K562 (cell line): ENCODE results near the gene ARRDC5. TPM values are rescaled to one million over a fixed set of nuclear protein-coding genes. Genes with fewer than 3 reads are reported as not detected.

Source experiments
- ARID1B ChIP-seq: fragments of 450-650 bp; IDR thresholded peaks from 2 replicates; pipeline ENCODE4 v1.6.1; 2016; ENCODE audit warnings: antibody characterized with exemption, mild to moderate bottlenecking, inconsistent platforms
- BMI1 ChIP-seq: fragments of 150-350 bp; IDR thresholded peaks from 2 replicates; pipeline ENCODE4 v1.6.1; 2014; ENCODE audit warnings: low read length
- CBX1 ChIP-seq: sonication (generic); IDR thresholded peaks from 2 replicates; pipeline ENCODE4 v1.6.1; 2016; ENCODE audit warnings: antibody characterized with exemption, low read depth, mild to moderate bottlenecking
- FUS ChIP-seq: fragments of 200-400 bp; formaldehyde crosslinking; optimal IDR thresholded peaks from 2 replicates; pipeline ENCODE3; 2017; ENCODE audit warnings: low read depth, low read length
- HLTF ChIP-seq: fragments of 450-650 bp; IDR thresholded peaks from 2 replicates; pipeline ENCODE4 v1.6.1; 2016
- ILF3 ChIP-seq: fragments of 450-650 bp; IDR thresholded peaks from 2 replicates; pipeline ENCODE4 v1.6.1; 2018; ENCODE audit warnings: antibody characterized with exemption, mild to moderate bottlenecking, moderate library complexity, borderline replicate concordance
- KLF1 ChIP-seq: fragments of 450-650 bp; IDR thresholded peaks from 2 replicates; pipeline ENCODE4 v1.6.1; 2016; ENCODE audit warnings: missing genetic modification characterization, missing compliant biosample characterization
- SIRT6 ChIP-seq: IDR thresholded peaks from one replicate; pipeline ENCODE4 v1.6.1; 2012; ENCODE audit warnings: low read depth, mild to moderate bottlenecking, control low read depth, inconsistent platforms, low read length, moderate library complexity
- SMAD4 ChIP-seq: fragments of 250-450 bp; sonication (Bioruptor Pico); conservative IDR thresholded peaks from 2 replicates; pipeline ENCODE4 v1.8.0; 2021; ENCODE audit warnings: inconsistent platforms, mild to moderate bottlenecking, moderate library complexity
- SUPT5H ChIP-seq: fragments of 450-650 bp; IDR thresholded peaks from 2 replicates; pipeline ENCODE4 v1.6.1; 2016
- polyA plus RNA-seq, 8 experiments: library from polyadenylated mRNA; depleted of rRNA in 4 of 8; stranded (reverse) in 5 of 8; unstranded in 3 of 8; fragments of >200 nt; fragmentation: Nextera tagmentation in 2 of 8; fragmentation: Illumina TruSeq in 1 of 8; extraction: Ambion mirVana in 2 of 8; extraction: Trizol in 1 of 8; gene quantifications; 2 replicates each; pipeline versions ENCODE4 v1.2.1 to v1.2.3, GENCODE V29; 2011 to 2014; ENCODE audit warnings: inconsistent platforms in 1 of 8, missing spikeins in 1 of 8
- total RNA-seq, 7 experiments: library from RNA; depleted of rRNA in 6 of 7; stranded (reverse); fragments of >200 nt in 6 of 7; fragmentation: Illumina TruSeq in 2 of 7; extraction: Trizol in 2 of 7; gene quantifications; 2 replicates each; pipeline versions ENCODE4 v1.2.1 to v1.2.3, GENCODE V29; 2011 to 2021; ENCODE audit warnings: low replicate concordance in 1 of 7
- TF ChIP-seq, protein P1 (sequence below): fragments of 200-800 bp; sonication (Bioruptor generic); IDR thresholded peaks from 2 replicates; pipeline ENCODE4 v1.6.1; 2017; ENCODE audit warnings: missing genetic modification characterization, missing compliant biosample characterization
- TF ChIP-seq, protein P2 (sequence below): fragments of 450-650 bp; IDR thresholded peaks from 2 replicates; pipeline ENCODE4 v1.6.1; 2016; ENCODE audit warnings: low read depth
- TF ChIP-seq, protein P3 (sequence below): sonication (generic); formaldehyde crosslinking; IDR thresholded peaks from 2 replicates; pipeline ENCODE4 v1.8.0; 2022; ENCODE audit warnings: mild to moderate bottlenecking, missing genetic modification reagents
- TF ChIP-seq, protein P4 (sequence below): fragments of 450-650 bp; IDR thresholded peaks from 2 replicates; pipeline ENCODE4 v1.6.1; 2016

ARRDC5 gene
- total and polyA plus RNA-seq, 9 of the 15 experiments (the other 6 are each of a cell fraction or from before 2014, with no cell fraction given) = not detected

DNA sequence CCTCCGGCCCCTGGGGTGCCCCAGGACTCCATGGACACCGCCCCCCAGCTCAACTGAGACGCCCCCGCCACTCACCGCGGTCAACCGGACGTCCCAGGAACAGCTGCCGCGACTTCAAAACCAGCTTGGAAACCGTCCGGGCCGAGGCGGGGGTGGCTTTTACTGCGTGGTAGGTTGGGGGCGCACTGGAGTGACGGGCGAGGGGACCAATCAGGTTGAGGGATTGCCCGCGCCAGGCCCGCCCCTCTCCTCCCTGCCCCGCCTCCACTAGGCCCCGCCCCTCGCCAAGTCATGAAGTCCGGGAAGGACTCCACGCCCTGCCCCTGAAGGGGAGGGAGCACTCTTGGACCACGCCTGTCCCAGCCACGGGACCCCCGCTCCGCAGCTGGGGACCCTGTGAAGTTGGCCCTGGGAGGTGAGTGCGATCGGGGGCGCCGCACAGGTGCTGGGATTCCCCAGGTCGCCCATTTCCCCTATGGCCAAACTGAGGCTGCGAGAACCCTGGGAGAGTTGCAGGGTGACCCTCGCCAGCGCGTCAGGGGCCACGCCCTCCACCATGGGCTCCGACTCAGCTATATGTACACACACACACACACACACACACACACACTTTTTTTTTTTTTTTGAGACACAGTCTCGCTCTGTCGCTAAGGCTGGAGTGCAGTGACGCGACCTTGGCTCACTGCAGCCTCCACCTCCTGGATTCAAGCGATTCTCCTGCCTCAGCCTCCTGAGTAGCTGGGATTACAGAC lies 35.0 kb downstream of the ARRDC5 start, which contains the start of gene PLIN3 (continued):
- TF ChIP-seq ILF3 = no peak
- TF ChIP-seq, protein P1, sequence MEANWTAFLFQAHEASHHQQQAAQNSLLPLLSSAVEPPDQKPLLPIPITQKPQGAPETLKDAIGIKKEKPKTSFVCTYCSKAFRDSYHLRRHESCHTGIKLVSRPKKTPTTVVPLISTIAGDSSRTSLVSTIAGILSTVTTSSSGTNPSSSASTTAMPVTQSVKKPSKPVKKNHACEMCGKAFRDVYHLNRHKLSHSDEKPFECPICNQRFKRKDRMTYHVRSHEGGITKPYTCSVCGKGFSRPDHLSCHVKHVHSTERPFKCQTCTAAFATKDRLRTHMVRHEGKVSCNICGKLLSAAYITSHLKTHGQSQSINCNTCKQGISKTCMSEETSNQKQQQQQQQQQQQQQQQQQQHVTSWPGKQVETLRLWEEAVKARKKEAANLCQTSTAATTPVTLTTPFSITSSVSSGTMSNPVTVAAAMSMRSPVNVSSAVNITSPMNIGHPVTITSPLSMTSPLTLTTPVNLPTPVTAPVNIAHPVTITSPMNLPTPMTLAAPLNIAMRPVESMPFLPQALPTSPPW = peak; percentile 91
- TF ChIP-seq SUPT5H = peak; percentile 54
- TF ChIP-seq FUS = no peak
- no peak for TF ChIP-seq BMI1
- peak; percentile 60 for TF ChIP-seq SMAD4 (CRISPR knock-in tag)
- TF ChIP-seq HLTF = peak; percentile 95
- no peak for TF ChIP-seq SIRT6
- TF ChIP-seq KLF1 (tag) = peak; percentile 83; the same call in 1 of the 2 replicates
- TF ChIP-seq, protein P2, sequence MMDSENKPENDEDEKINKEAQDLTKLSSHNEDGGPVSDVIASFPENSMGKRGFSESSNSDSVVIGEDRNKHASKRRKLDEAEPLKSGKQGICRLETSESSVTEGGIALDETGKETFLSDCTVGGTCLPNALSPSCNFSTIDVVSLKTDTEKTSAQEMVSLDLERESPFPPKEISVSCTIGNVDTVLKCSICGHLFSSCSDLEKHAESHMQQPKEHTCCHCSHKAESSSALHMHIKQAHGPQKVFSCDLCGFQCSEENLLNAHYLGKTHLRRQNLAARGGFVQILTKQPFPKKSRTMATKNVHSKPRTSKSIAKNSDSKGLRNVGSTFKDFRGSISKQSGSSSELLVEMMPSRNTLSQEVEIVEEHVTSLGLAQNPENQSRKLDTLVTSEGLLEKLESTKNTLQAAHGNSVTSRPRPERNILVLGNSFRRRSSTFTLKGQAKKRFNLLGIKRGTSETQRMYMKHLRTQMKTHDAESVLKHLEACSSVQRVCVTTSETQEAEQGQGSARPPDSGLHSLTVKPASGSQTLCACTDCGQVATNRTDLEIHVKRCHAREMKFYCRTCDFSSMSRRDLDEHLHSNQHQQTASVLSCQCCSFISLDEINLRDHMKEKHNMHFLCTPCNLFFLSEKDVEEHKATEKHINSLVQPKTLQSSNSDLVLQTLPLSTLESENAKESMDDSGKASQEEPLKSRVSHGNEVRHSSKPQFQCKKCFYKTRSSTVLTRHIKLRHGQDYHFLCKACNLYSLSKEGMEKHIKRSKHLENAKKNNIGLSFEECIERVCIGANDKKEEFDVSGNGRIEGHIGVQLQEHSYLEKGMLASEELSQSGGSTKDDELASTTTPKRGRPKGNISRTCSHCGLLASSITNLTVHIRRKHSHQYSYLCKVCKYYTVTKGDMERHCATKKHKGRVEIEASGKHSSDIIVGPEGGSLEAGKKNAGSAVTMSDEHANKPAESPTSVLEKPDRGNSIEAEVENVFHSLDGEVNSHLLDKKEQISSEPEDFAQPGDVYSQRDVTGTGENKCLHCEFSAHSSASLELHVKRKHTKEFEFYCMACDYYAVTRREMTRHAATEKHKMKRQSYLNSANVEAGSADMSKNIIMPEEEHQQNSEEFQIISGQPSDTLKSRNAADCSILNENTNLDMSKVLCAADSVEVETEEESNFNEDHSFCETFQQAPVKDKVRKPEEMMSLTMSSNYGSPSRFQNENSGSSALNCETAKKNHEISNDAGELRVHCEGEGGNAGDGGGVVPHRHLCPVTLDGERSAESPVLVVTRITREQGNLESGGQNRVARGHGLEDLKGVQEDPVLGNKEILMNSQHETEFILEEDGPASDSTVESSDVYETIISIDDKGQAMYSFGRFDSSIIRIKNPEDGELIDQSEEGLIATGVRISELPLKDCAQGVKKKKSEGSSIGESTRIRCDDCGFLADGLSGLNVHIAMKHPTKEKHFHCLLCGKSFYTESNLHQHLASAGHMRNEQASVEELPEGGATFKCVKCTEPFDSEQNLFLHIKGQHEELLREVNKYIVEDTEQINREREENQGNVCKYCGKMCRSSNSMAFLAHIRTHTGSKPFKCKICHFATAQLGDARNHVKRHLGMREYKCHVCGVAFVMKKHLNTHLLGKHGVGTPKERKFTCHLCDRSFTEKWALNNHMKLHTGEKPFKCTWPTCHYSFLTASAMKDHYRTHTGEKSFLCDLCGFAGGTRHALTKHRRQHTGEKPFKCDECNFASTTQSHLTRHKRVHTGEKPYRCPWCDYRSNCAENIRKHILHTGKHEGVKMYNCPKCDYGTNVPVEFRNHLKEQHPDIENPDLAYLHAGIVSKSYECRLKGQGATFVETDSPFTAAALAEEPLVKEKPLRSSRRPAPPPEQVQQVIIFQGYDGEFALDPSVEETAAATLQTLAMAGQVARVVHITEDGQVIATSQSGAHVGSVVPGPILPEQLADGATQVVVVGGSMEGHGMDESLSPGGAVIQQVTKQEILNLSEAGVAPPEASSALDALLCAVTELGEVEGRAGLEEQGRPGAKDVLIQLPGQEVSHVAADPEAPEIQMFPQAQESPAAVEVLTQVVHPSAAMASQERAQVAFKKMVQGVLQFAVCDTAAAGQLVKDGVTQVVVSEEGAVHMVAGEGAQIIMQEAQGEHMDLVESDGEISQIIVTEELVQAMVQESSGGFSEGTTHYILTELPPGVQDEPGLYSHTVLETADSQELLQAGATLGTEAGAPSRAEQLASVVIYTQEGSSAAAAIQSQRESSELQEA = 0 out of 2 replicates have a peak, but pooled peaks have one; percentile 21
- TF ChIP-seq, protein P3, sequence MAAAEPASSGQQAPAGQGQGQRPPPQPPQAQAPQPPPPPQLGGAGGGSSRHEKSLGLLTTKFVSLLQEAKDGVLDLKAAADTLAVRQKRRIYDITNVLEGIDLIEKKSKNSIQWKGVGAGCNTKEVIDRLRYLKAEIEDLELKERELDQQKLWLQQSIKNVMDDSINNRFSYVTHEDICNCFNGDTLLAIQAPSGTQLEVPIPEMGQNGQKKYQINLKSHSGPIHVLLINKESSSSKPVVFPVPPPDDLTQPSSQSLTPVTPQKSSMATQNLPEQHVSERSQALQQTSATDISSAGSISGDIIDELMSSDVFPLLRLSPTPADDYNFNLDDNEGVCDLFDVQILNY (CRISPR knock-in tag) = peak; percentile 23; the same call in 1 of the 2 replicates
- TF ChIP-seq, protein P4, sequence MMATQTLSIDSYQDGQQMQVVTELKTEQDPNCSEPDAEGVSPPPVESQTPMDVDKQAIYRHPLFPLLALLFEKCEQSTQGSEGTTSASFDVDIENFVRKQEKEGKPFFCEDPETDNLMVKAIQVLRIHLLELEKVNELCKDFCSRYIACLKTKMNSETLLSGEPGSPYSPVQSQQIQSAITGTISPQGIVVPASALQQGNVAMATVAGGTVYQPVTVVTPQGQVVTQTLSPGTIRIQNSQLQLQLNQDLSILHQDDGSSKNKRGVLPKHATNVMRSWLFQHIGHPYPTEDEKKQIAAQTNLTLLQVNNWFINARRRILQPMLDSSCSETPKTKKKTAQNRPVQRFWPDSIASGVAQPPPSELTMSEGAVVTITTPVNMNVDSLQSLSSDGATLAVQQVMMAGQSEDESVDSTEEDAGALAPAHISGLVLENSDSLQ = peak; percentile 99
- peak; percentile 74 for TF ChIP-seq ARID1B
- TF ChIP-seq CBX1 = peak; percentile 98
